GM12891 (cell line): Measurements from ENCODE around the gene CTXND1.

Experiments used
- POLR2A ChIP-seq: IDR thresholded peaks from 2 replicates; pipeline ENCODE4 v1.6.1; 2011; ENCODE audit warnings: low read depth, low read length, control low read depth
- POLR2AphosphoS5 ChIP-seq: IDR thresholded peaks from 2 replicates; pipeline ENCODE4 v1.6.1; 2011; ENCODE audit warnings: low read depth, low read length, control low read depth
- POU2F2 ChIP-seq: IDR thresholded peaks from 2 replicates; pipeline ENCODE4 v1.6.1; 2011; ENCODE audit warnings: low read depth, mild to moderate bottlenecking, control low read depth, low read length, moderate library complexity
- TAF1 ChIP-seq: IDR thresholded peaks from 2 replicates; pipeline ENCODE4 v1.6.1; 2011; ENCODE audit warnings: low read depth, low read length, control low read depth

DNA sequence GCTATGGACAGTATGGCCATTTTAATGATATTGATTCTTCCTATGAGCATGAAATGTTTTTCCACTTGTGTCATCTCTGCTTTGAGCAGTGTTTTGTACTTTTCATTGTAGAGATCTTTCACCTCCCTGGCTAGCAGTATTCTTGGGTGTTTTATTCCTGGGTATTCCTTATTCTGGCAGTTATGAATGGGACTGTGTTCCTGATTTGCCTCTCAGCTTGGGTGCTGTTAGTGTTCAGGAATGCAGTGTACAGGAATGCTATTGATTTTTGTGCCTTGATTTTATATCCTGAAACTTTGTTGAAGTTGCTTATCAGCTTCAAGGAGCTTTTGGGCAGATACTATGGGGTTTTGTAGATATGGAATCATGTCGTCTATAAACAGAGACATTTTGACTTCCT is 49.5 kb upstream of the CTXND1 start:
- TF ChIP-seq POLR2A = no peak
- no peak for TF ChIP-seq POLR2AphosphoS5
- no peak for TF ChIP-seq TAF1
- no peak for TF ChIP-seq POU2F2
